ENCODE measurements around the gene KLK7. TPM values are rescaled to one million over a fixed set of nuclear protein-coding genes. Genes with fewer than 3 reads are reported as not detected.
A peak's percentile ranks its signal among the peaks of the same experiment; 100 is the strongest.

KLK7 gene
- total and polyA plus RNA-seq, 7 donors = not detected

GRCh38 chr19:51025809-51026553 lies 42.3 kb upstream of the KLK7 start:
- 35 to 43% (median 42%) methylated on average over 18 of the region's 18 CpGs for WGBS, 3 donors
- Histone ChIP-seq H3K36me3 (ENCODE audit: insufficient read depth in 1 of 2, low read depth in 1 of 2) (no peaks in the 10 kb centered on the region), H3K9me3 (no peaks in the 10 kb centered on the region), H3K4me3 (peak overlapping the region; percentile 32), H3K27me3 (ENCODE audit: insufficient read depth in 3 of 3, low read length in 2 of 3) (peaks cover 0 to 21% (median 0%) of the 10 kb centered on the region in 3 donors), H3K4me1 (no peaks in the 10 kb centered on the region), H3K27ac (no peak overlapping the region)
- intact Hi-C loops (cut with DNase I) = no loop called here
- TF ChIP-seq CTCF (IDR thresholded peaks at IDR 0.05) = no peak
- ATAC-seq (no peak), DNase-seq (peak in 1 of 2 donors; percentile 39)

- 52 to 68% (median 53%) methylated on average over 6 of the region's 6 CpGs for WGBS, 3 donors
- no peak for TF ChIP-seq CTCF (IDR thresholded peaks at IDR 0.05)
- Histone ChIP-seq H3K27ac (no peak overlapping the region), H3K4me3 (no peak overlapping the region), H3K4me1 (no peaks in the 10 kb centered on the region), H3K27me3 (ENCODE audit: insufficient read depth in 3 of 3, low read length in 2 of 3) (peaks cover 0 to 21% (median 0%) of the 10 kb centered on the region in 3 donors), H3K9me3 (no peaks in the 10 kb centered on the region), H3K36me3 (ENCODE audit: insufficient read depth in 1 of 2, low read depth in 1 of 2) (no peaks in the 10 kb centered on the region)
- DNase-seq (peak in 1 of 2 donors; percentile 34), ATAC-seq (no peak)
- intact Hi-C loops (cut with DNase I) = no loop called here
These were observed 41.7 kb upstream of the KLK7 start for GRCh38 chr19:51025401-51025800.

- no peaks in the 10 kb centered on the region for H3K9me3 ChIP-seq
- no peak overlapping the region for H3K27ac ChIP-seq
- H3K36me3 ChIP-seq (ENCODE audit: insufficient read depth in 1 of 2, low read depth in 1 of 2) = no peaks in the 10 kb centered on the region
- DNase-seq = peak in 1 of 2 donors; percentile 8
- peaks cover 0 to 21% (median 0%) of the 10 kb centered on the region in 3 donors for H3K27me3 ChIP-seq (ENCODE audit: insufficient read depth in 3 of 3, low read length in 2 of 3)
- TF ChIP-seq CTCF (IDR thresholded peaks at IDR 0.05) = no peak
- ATAC-seq = no peak
- WGBS, 3 donors = 29 to 38% (median 33%) methylated on average over 5 of the region's 5 CpGs
- no peak overlapping the region for H3K4me3 ChIP-seq
- no peaks in the 10 kb centered on the region for H3K4me1 ChIP-seq
- intact Hi-C loops (cut with DNase I) = loop anchor here in 1 of 2 donors (5.0 kb wide), 1 partner anchor 72 kb away; no protein-coding TSS in a partner anchor
These were observed 41.2 kb upstream of the KLK7 start for GRCh38 chr19:51024924-51025323.

- Histone ChIP-seq H3K4me1 (no peaks in the 10 kb centered on the region), H3K9me3 (no peaks in the 10 kb centered on the region), H3K36me3 (ENCODE audit: insufficient read depth in 1 of 2, low read depth in 1 of 2) (no peaks in the 10 kb centered on the region), H3K27ac (no peak overlapping the region), H3K27me3 (ENCODE audit: insufficient read depth in 3 of 3, low read length in 2 of 3) (peaks cover 0 to 31% (median 0%) of the 10 kb centered on the region in 3 donors), H3K4me3 (no peak overlapping the region)
- intact Hi-C loops (cut with DNase I) = loop anchor here in 1 of 2 donors (5.0 kb wide), 1 partner anchor 73 kb away; no protein-coding TSS in a partner anchor
- ATAC-seq = no peak
- no peak for TF ChIP-seq CTCF (IDR thresholded peaks at IDR 0.05)
- 67 to 74% (median 68%) methylated on average over 11 of the region's 11 CpGs for WGBS, 3 donors
- peak in 1 of 2 donors; percentile 32 for DNase-seq
These were observed 40.2 kb upstream of the KLK7 start for GRCh38 chr19:51023946-51024345.
